GM12878 (cell line): Measurements from ENCODE around the gene MLXIP. TPM values are rescaled to one million over a fixed set of nuclear protein-coding genes. Genes with fewer than 3 reads are reported as not detected.

ENCODE experiments used
- ATAC-seq: fragments of 200-7000 bp; cut with Tn5 transposase; 3 replicates; pipeline ENCODE4 v1.9.1; 2020; ENCODE audit warnings: mild to moderate bottlenecking, moderate library complexity
- BruUV-seq: library from RNA; stranded (reverse); fragments of 400-500 nt; replicated peaks from 2 replicates; lab custom pipeline; 2021; lab: Mats Ljungman, UMichigan
- CTCF ChIA-PET: fragments of 300-600 bp; sonication (Branson Sonifier 250); formaldehyde crosslinking; extraction: SDS; loops from one replicate; lab custom pipeline; 2021; ENCODE audit warnings: inconsistent platforms; lab: Yijun Ruan, JAX
- POLR2A ChIA-PET: fragments of 350-600 bp; formaldehyde crosslinking; extraction: SDS; loops from one replicate; lab custom pipeline; 2021; ENCODE audit warnings: inconsistent platforms; lab: Charles Lee
- RAD21 ChIA-PET: fragments of 300-600 bp; sonication (Branson Sonifier 250); formaldehyde crosslinking; loops from one replicate; lab custom pipeline; 2023; ENCODE audit warnings: antibody characterized with exemption; ENCODE audit not compliant: unreplicated experiment; lab: Charles Lee
- SMC1A ChIA-PET: fragments of 300-600 bp; sonication (Branson Sonifier 250); formaldehyde crosslinking; loops from one replicate; lab custom pipeline; 2023; ENCODE audit not compliant: unreplicated experiment, uncharacterized antibody; lab: Charles Lee
- DNase-seq: peaks from one replicate; pipeline ENCODE4 v3.0.0-alpha.2; 2011; ENCODE audit warnings: low read depth, low spot score
- FAIRE-seq: peaks from 3 replicates; lab custom pipeline; 2011; peaks lifted over from hg19 to GRCh38; lab: Jason Lieb, UNC
- H2AFZ ChIP-seq: 2 replicates; pipeline ENCODE4 v1.6.0; 2011; ENCODE audit warnings: low read depth, low read length, control low read depth; ENCODE audit not compliant: control insufficient read depth
- H3K27ac ChIP-seq: 2 replicates; pipeline ENCODE4 v1.5.1; 2011; ENCODE audit warnings: control low read depth; ENCODE audit not compliant: control insufficient read depth, insufficient read depth
- H3K27me3 ChIP-seq, 2 experiments: replicated peaks in 1 of 2; 2 replicates each; pipeline versions ENCODE4 v1.6.0 to v1.6.1; 2011; ENCODE audit warnings: low read length in 1 of 2; ENCODE audit not compliant: control insufficient read depth in 2 of 2, insufficient read depth in 2 of 2
- H3K36me3 ChIP-seq, 2 experiments: 2 replicates each; pipeline ENCODE4 v1.5.1; 2011; ENCODE audit warnings: low read length in 1 of 2; ENCODE audit not compliant: control insufficient read depth in 2 of 2, insufficient read depth in 2 of 2
- H3K4me1 ChIP-seq: 2 replicates; pipeline ENCODE4 v1.6.1; 2011; ENCODE audit warnings: mild to moderate bottlenecking, low read length, moderate library complexity, mixed read lengths; ENCODE audit not compliant: control insufficient read depth, insufficient read depth
- H3K4me2 ChIP-seq: 2 replicates; pipeline ENCODE4 v1.6.0; 2011; ENCODE audit warnings: control low read depth; ENCODE audit not compliant: control insufficient read depth, insufficient read depth
- H3K4me3 ChIP-seq: fragments of 200-600 bp; sonication (generic); 2 replicates; pipeline ENCODE4 v1.5.1; 2016
- H3K79me2 ChIP-seq: 2 replicates; pipeline ENCODE4 v1.6.0; 2011; ENCODE audit warnings: low read length; ENCODE audit not compliant: control insufficient read depth, insufficient read depth
- H3K9ac ChIP-seq: 2 replicates; pipeline ENCODE4 v1.8.0; 2011; ENCODE audit warnings: low read length, control low read depth, mixed read lengths; ENCODE audit not compliant: control insufficient read depth, insufficient read depth
- H3K9me3 ChIP-seq: replicated peaks from 3 replicates; pipeline ENCODE4 v1.5.1; 2011; ENCODE audit warnings: mild to moderate bottlenecking, low read length; ENCODE audit not compliant: control insufficient read depth, insufficient read depth
- H4K20me1 ChIP-seq: 2 replicates; pipeline ENCODE4 v1.6.0; 2011; ENCODE audit not compliant: control insufficient read depth, insufficient read depth
- DPF2 ChIP-seq: fragments of 450-650 bp; IDR thresholded peaks from 2 replicates; pipeline ENCODE4 v1.6.1; 2017; ENCODE audit warnings: mild to moderate bottlenecking
- E4F1 ChIP-seq: fragments of 450-650 bp; IDR thresholded peaks from 2 replicates; pipeline ENCODE4 v1.6.1; 2018; ENCODE audit warnings: borderline replicate concordance, mild to moderate bottlenecking; ENCODE audit not compliant: partially characterized antibody
- HCFC1 ChIP-seq: fragments of 150-350 bp; IDR thresholded peaks from 2 replicates; pipeline ENCODE4 v1.6.1; 2014; ENCODE audit warnings: low read length
- MTA2 ChIP-seq: fragments of 450-650 bp; IDR thresholded peaks from 2 replicates; pipeline ENCODE4 v1.6.1; 2016; ENCODE audit warnings: low read depth, mild to moderate bottlenecking, moderate library complexity
- MYC ChIP-seq: IDR thresholded peaks from 2 replicates; pipeline ENCODE4 v1.6.1; 2011; ENCODE audit warnings: mild to moderate bottlenecking, low read length, moderate library complexity, inconsistent platforms; ENCODE audit not compliant: insufficient read depth, insufficient replicate concordance, insufficient read length, severe bottlenecking
- NFXL1 ChIP-seq: fragments of 450-650 bp; IDR thresholded peaks from 2 replicates; pipeline ENCODE4 v1.6.1; 2017; ENCODE audit warnings: antibody characterized with exemption, mild to moderate bottlenecking, borderline replicate concordance
- RAD21 ChIP-seq: IDR thresholded peaks from 2 replicates; pipeline ENCODE4 v1.6.1; 2011; ENCODE audit warnings: mild to moderate bottlenecking, low read depth, low read length, moderate library complexity; ENCODE audit not compliant: insufficient read depth
- TAF1 ChIP-seq: IDR thresholded peaks from 2 replicates; pipeline ENCODE4 v1.6.1; 2011; ENCODE audit warnings: mild to moderate bottlenecking, low read depth, low read length, borderline replicate concordance
- WGBS: methylation state at CpG from one replicate; pipeline ENCODE4 v1.1.6; 2016; ENCODE audit warnings: low lambda C conversion rate; ENCODE audit not compliant: insufficient replicate concordance, insufficient coverage; ENCODE audit errors: missing lambda C conversion rate; 5-methylcytosine and 5-hydroxymethylcytosine counted together
- in situ Hi-C: fragments of 300-500 bp; cut with MboI; formaldehyde crosslinking; loops from 9 replicates; pipeline ENCODE4 v1.14.3; 2018; ENCODE audit warnings: mixed read lengths
- intact Hi-C: fragments of 100-400 bp; cut with micrococcal nuclease; formaldehyde crosslinking; loops from one replicate; pipeline ENCODE4 v1.14.2; 2022; ENCODE audit not compliant: unreplicated experiment
- polyA plus RNA-seq, 11 experiments: library from polyadenylated mRNA; depleted of rRNA in 4 of 11; unstranded in 6 of 11; stranded (reverse) in 5 of 11; fragments of >200 nt; fragmentation: Nextera tagmentation in 4 of 11; fragmentation: Illumina TruSeq in 1 of 11; extraction: Ambion mirVana in 4 of 11; extraction: Trizol in 1 of 11; gene quantifications; 1 replicate in 1 of 11; 2 replicates in 10 of 11; pipeline versions ENCODE4 v1.2.1 to v1.2.3, GENCODE V29; 2011 to 2016; ENCODE audit warnings: inconsistent platforms in 2 of 11, missing spikeins in 2 of 11, low read depth in 1 of 11
- total RNA-seq, 4 experiments: library from RNA; depleted of rRNA in 3 of 4; stranded (reverse); fragments of >200 nt in 3 of 4; fragmentation: Illumina TruSeq in 1 of 4; extraction: Trizol in 1 of 4; gene quantifications; 2 replicates each; pipeline versions ENCODE4 v1.2.1 to v1.2.3, GENCODE V29; 2013 to 2021
- TF ChIP-seq, protein P1 (sequence below): fragments of 450-650 bp; IDR thresholded peaks from 2 replicates; pipeline ENCODE4 v1.6.1; 2014; ENCODE audit warnings: mild to moderate bottlenecking
- TF ChIP-seq, protein P2 (sequence below): IDR thresholded peaks from 2 replicates; pipeline ENCODE4 v1.6.1; 2011; ENCODE audit warnings: mild to moderate bottlenecking, low read depth, low read length, moderate library complexity; ENCODE audit not compliant: insufficient replicate concordance
- TF ChIP-seq, protein P3 (sequence below): fragments of 450-650 bp; IDR thresholded peaks from 2 replicates; pipeline ENCODE4 v1.6.1; 2016; ENCODE audit warnings: mild to moderate bottlenecking
- TF ChIP-seq, protein P4 (sequence below): fragments of 450-650 bp; IDR thresholded peaks from 2 replicates; pipeline ENCODE4 v1.6.1; 2016; ENCODE audit warnings: mild to moderate bottlenecking, moderate library complexity, borderline replicate concordance

MLXIP gene
- total and polyA plus RNA-seq, 10 of the 15 experiments (the other 5 are each of a cell fraction or from before 2014, with no cell fraction given) = 1.1 to 23.7 (median 7.0) TPM

DNA sequence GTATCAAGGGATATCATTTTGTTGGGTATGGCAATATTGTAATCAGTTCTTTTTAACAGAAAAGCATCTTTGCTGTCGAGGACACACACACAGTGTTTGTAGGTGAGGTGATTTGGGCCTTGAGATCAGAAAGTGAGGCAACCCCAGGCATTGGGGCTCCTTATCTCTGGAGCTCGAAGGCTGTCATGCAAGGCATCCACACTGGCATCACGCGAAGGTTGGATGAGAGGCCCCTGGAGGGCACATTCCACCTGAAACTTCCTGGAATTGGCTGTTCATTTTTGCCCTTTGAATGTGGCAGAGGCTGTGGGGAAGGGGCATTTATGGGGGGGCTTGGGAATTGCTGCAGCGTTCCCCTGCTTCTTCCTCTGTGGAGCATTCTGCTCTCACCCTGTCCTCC is 49.9 kb downstream of the MLXIP start:
- H3K27me3 ChIP-seq = no peaks in the 10 kb centered on the region
- no peak overlapping the region for H3K4me3 ChIP-seq
- H3K79me2 ChIP-seq = no peaks in the 10 kb centered on the region
- POLR2A ChIA-PET = no interaction called here
- H4K20me1 ChIP-seq = no peaks in the 10 kb centered on the region
- no peak overlapping the region for H2AFZ ChIP-seq
- WGBS = 84% methylated on average over 5 of the region's 5 CpGs
- ATAC-seq (no peak), DNase-seq (no peak), FAIRE-seq (no peak)
- no peaks in the 10 kb centered on the region for H3K4me1 ChIP-seq
- H3K4me2 ChIP-seq = no peak overlapping the region
- no peak overlapping the region for H3K27ac ChIP-seq
- SMC1A ChIA-PET = interaction anchor here (0.6 to 1.2 kb wide), 2 partner anchors 46 to 151 kb away, joined by 3 read pairs; no protein-coding TSS in a partner anchor
- H3K9ac ChIP-seq = no peak overlapping the region
- no TSS peak for BruUV-seq
- TF ChIP-seq TAF1 (no peak), MTA2 (no peak), DPF2 (no peak), RAD21 (no peak), HCFC1 (no peak), MYC (no peak), E4F1 (no peak), NFXL1 (no peak)
- TF ChIP-seq, protein P1, sequence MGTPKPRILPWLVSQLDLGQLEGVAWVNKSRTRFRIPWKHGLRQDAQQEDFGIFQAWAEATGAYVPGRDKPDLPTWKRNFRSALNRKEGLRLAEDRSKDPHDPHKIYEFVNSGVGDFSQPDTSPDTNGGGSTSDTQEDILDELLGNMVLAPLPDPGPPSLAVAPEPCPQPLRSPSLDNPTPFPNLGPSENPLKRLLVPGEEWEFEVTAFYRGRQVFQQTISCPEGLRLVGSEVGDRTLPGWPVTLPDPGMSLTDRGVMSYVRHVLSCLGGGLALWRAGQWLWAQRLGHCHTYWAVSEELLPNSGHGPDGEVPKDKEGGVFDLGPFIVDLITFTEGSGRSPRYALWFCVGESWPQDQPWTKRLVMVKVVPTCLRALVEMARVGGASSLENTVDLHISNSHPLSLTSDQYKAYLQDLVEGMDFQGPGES = no peak
- TF ChIP-seq, protein P2, sequence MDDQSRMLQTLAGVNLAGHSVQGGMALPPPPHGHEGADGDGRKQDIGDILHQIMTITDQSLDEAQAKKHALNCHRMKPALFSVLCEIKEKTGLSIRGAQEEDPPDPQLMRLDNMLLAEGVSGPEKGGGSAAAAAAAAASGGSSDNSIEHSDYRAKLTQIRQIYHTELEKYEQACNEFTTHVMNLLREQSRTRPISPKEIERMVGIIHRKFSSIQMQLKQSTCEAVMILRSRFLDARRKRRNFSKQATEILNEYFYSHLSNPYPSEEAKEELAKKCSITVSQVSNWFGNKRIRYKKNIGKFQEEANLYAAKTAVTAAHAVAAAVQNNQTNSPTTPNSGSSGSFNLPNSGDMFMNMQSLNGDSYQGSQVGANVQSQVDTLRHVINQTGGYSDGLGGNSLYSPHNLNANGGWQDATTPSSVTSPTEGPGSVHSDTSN = no peak
- TF ChIP-seq, protein P3, sequence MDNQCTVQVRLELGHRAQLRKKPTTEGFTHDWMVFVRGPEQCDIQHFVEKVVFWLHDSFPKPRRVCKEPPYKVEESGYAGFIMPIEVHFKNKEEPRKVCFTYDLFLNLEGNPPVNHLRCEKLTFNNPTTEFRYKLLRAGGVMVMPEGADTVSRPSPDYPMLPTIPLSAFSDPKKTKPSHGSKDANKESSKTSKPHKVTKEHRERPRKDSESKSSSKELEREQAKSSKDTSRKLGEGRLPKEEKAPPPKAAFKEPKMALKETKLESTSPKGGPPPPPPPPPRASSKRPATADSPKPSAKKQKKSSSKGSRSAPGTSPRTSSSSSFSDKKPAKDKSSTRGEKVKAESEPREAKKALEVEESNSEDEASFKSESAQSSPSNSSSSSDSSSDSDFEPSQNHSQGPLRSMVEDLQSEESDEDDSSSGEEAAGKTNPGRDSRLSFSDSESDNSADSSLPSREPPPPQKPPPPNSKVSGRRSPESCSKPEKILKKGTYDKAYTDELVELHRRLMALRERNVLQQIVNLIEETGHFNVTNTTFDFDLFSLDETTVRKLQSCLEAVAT = no peak
- TF ChIP-seq, protein P4, sequence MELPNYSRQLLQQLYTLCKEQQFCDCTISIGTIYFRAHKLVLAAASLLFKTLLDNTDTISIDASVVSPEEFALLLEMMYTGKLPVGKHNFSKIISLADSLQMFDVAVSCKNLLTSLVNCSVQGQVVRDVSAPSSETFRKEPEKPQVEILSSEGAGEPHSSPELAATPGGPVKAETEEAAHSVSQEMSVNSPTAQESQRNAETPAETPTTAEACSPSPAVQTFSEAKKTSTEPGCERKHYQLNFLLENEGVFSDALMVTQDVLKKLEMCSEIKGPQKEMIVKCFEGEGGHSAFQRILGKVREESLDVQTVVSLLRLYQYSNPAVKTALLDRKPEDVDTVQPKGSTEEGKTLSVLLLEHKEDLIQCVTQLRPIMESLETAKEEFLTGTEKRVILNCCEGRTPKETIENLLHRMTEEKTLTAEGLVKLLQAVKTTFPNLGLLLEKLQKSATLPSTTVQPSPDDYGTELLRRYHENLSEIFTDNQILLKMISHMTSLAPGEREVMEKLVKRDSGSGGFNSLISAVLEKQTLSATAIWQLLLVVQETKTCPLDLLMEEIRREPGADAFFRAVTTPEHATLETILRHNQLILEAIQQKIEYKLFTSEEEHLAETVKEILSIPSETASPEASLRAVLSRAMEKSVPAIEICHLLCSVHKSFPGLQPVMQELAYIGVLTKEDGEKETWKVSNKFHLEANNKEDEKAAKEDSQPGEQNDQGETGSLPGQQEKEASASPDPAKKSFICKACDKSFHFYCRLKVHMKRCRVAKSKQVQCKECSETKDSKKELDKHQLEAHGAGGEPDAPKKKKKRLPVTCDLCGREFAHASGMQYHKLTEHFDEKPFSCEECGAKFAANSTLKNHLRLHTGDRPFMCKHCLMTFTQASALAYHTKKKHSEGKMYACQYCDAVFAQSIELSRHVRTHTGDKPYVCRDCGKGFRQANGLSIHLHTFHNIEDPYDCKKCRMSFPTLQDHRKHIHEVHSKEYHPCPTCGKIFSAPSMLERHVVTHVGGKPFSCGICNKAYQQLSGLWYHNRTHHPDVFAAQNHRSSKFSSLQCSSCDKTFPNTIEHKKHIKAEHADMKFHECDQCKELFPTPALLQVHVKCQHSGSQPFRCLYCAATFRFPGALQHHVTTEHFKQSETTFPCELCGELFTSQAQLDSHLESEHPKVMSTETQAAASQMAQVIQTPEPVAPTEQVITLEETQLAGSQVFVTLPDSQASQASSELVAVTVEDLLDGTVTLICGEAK = no peak
- H3K9me3 ChIP-seq = no peaks in the 10 kb centered on the region
- in situ Hi-C loops (no loop called here), intact Hi-C loops (no loop called here)
- CTCF ChIA-PET = interaction anchor here (0.7 to 4.7 kb wide), 2 partner anchors 62 to 97 kb away, joined by 3 to 29 read pairs; partner anchors contain the start of gene DIABLO
- RAD21 ChIA-PET = interaction anchor here (0.8 kb wide), 1 partner anchor 73 kb away, joined by 3 read pairs; no protein-coding TSS in a partner anchor
- peaks cover 0 to 11% of the 10 kb centered on the region in 2 experiments; a peak in 3 of 4 replicates for H3K36me3 ChIP-seq
